Mesenchymal stem cell (in vitro differentiated cells and primary cell): Measurements from ENCODE around the gene AMIGO1.

ENCODE experiments used
- DNase-seq: peaks from one replicate; pipeline ENCODE4 v3.0.0-alpha.2; 2013
- H2AFZ ChIP-seq: one replicate; pipeline ENCODE4 v1.6.1; 2013; ENCODE audit warnings: low read depth, mild to moderate bottlenecking, control low read depth, inconsistent platforms, low read length, moderate library complexity
- H2AK5ac ChIP-seq: 2 replicates; pipeline ENCODE4 v1.6.1; 2013; ENCODE audit warnings: low read length, moderate library complexity, mild to moderate bottlenecking, inconsistent platforms; ENCODE audit not compliant: severe bottlenecking
- H2BK120ac ChIP-seq: one replicate; pipeline ENCODE4 v1.6.1; 2013; ENCODE audit warnings: low read depth, mild to moderate bottlenecking, inconsistent platforms, low read length, moderate library complexity
- H2BK12ac ChIP-seq, 2 experiments: one replicate each; pipeline ENCODE4 v1.6.1; 2013; ENCODE audit warnings: inconsistent platforms in 2 of 2, low read length in 2 of 2, mild to moderate bottlenecking in 2 of 2, moderate library complexity in 2 of 2, control low read depth in 1 of 2
- H2BK15ac ChIP-seq: one replicate; pipeline ENCODE4 v1.6.1; 2013; ENCODE audit warnings: mild to moderate bottlenecking, low read depth, inconsistent platforms; ENCODE audit not compliant: poor library complexity, severe bottlenecking
- H2BK5ac ChIP-seq: 2 replicates; pipeline ENCODE4 v1.6.1; 2013; ENCODE audit warnings: low read depth, mild to moderate bottlenecking, low read length, control low read depth, inconsistent platforms; ENCODE audit not compliant: poor library complexity, severe bottlenecking
- H3K14ac ChIP-seq, 2 experiments: one replicate each; pipeline ENCODE4 v1.6.1; 2013; ENCODE audit warnings: inconsistent platforms in 2 of 2, low read length in 2 of 2, control low read depth in 1 of 2, mild to moderate bottlenecking in 1 of 2, moderate library complexity in 1 of 2
- H3K18ac ChIP-seq, 2 experiments: one replicate each; pipeline ENCODE4 v1.6.1; 2013; ENCODE audit warnings: inconsistent platforms in 2 of 2, low read length in 2 of 2, control low read depth in 1 of 2, low read depth in 1 of 2, mild to moderate bottlenecking in 1 of 2
- H3K23ac ChIP-seq, 2 experiments: one replicate each; pipeline ENCODE4 v1.6.1; 2013; ENCODE audit warnings: inconsistent platforms in 2 of 2, low read length in 2 of 2, mild to moderate bottlenecking in 2 of 2, moderate library complexity in 2 of 2, control low read depth in 1 of 2
- H3K27ac ChIP-seq: 2 replicates; pipeline ENCODE4 v1.5.1; 2013; ENCODE audit warnings: mild to moderate bottlenecking, moderate library complexity, low read length, control low read depth, inconsistent platforms; ENCODE audit not compliant: poor library complexity, severe bottlenecking
- H3K27me3 ChIP-seq, 2 experiments: 2 replicates each; pipeline versions ENCODE4 v1.6.1 to v1.7.0; 2013; ENCODE audit warnings: low read length in 2 of 2, mild to moderate bottlenecking in 2 of 2, moderate library complexity in 2 of 2, control low read depth in 1 of 2, inconsistent platforms in 1 of 2; ENCODE audit not compliant: control insufficient read depth in 1 of 2, insufficient read depth in 1 of 2
- H3K36me3 ChIP-seq, 2 experiments: 2 replicates each; pipeline versions ENCODE4 v1.6.1 to v1.7.0; 2013; ENCODE audit warnings: low read length in 2 of 2, control low read depth in 1 of 2, inconsistent platforms in 1 of 2, low read depth in 1 of 2, mild to moderate bottlenecking in 1 of 2; ENCODE audit not compliant: insufficient read depth in 2 of 2, control insufficient read depth in 1 of 2
- H3K4ac ChIP-seq, 2 experiments: one replicate each; pipeline ENCODE4 v1.6.1; 2013; ENCODE audit warnings: inconsistent platforms in 2 of 2, low read length in 2 of 2, mild to moderate bottlenecking in 2 of 2, moderate library complexity in 2 of 2, control low read depth in 1 of 2, low read depth in 1 of 2
- H3K4me1 ChIP-seq: 2 replicates; pipeline ENCODE4 v1.6.1; 2013; ENCODE audit warnings: low read depth, low read length, control low read depth; ENCODE audit not compliant: control insufficient read depth, insufficient read depth
- H3K4me2 ChIP-seq: 2 replicates; pipeline ENCODE4 v1.6.1; 2013; ENCODE audit warnings: low read length, mild to moderate bottlenecking, inconsistent platforms; ENCODE audit not compliant: poor library complexity, severe bottlenecking
- H3K4me3 ChIP-seq, 2 experiments: 2 replicates each; pipeline versions ENCODE4 v1.5.1 to v1.7.0; 2013; ENCODE audit warnings: low read length in 2 of 2, mild to moderate bottlenecking in 2 of 2, control low read depth in 1 of 2, low read depth in 1 of 2; ENCODE audit not compliant: insufficient read depth in 1 of 2
- H3K79me1 ChIP-seq: replicated peaks from 2 replicates; pipeline ENCODE4 v1.6.1; 2013; ENCODE audit warnings: mild to moderate bottlenecking, control low read depth, low read length, inconsistent platforms; ENCODE audit not compliant: poor library complexity, severe bottlenecking
- H3K9ac ChIP-seq: 2 replicates; pipeline ENCODE4 v1.7.0; 2013; ENCODE audit warnings: mild to moderate bottlenecking, low read length, moderate library complexity
- H3K9me3 ChIP-seq: 2 replicates; pipeline ENCODE4 v1.7.0; 2013; ENCODE audit warnings: mild to moderate bottlenecking, low read length; ENCODE audit not compliant: control insufficient read depth
- H4K8ac ChIP-seq: one replicate; pipeline ENCODE4 v1.6.1; 2013; ENCODE audit warnings: inconsistent platforms, mild to moderate bottlenecking, low read length, moderate library complexity
- H4K91ac ChIP-seq: one replicate; pipeline ENCODE4 v1.6.1; 2013; ENCODE audit warnings: mild to moderate bottlenecking, low read length, inconsistent platforms
- WGBS: methylation state at CpG from one replicate; pipeline ENCODE4 v1.1.7; 2013; ENCODE audit warnings: mixed read lengths; 5-methylcytosine and 5-hydroxymethylcytosine counted together

AMIGO1 gene

GRCh38 chr1:109521002-109521951 is 11.8 kb upstream of the AMIGO1 start:
- Histone ChIP-seq H3K36me3 (no peaks in the 10 kb centered on the region), H3K27ac (no peak overlapping the region), H3K79me1 (no peaks in the 10 kb centered on the region), H3K9ac (no peak overlapping the region), H3K4ac (no peak overlapping the region), H3K4me3 (no peak overlapping the region), H4K8ac (no peak overlapping the region), H3K14ac (peak overlapping the region in 1 of 2 experiments; percentile 28), H2BK12ac (no peak overlapping the region), H4K91ac (no peak overlapping the region), H3K4me1 (peaks cover 6% of the 10 kb centered on the region), H3K4me2 (no peak overlapping the region), H2BK120ac (no peak overlapping the region), H3K27me3 (peaks cover 18 to 31% of the 10 kb centered on the region in 2 experiments), H2BK15ac (no peak overlapping the region), H2AFZ (no peak overlapping the region), H2AK5ac (no peak overlapping the region), H2BK5ac (no peak overlapping the region), H3K18ac (no peak overlapping the region), H3K23ac (no peak overlapping the region), H3K9me3 (no peaks in the 10 kb centered on the region)
- DNase-seq = peak; percentile 13
- WGBS = 63% methylated on average over 14 of the region's 14 CpGs

- no peak overlapping the region for H3K4me3 ChIP-seq
- H2BK12ac ChIP-seq = no peak overlapping the region
- H3K36me3 ChIP-seq = no peaks in the 10 kb centered on the region
- no peak overlapping the region for H3K23ac ChIP-seq
- H3K4me1 ChIP-seq = peaks cover 6% of the 10 kb centered on the region
- no peaks in the 10 kb centered on the region for H3K9me3 ChIP-seq
- no peak overlapping the region for H4K8ac ChIP-seq
- 87% methylated on average over 5 of the region's 5 CpGs for WGBS
- no peak overlapping the region for H3K4ac ChIP-seq
- H3K27me3 ChIP-seq = peaks cover 11 to 22% of the 10 kb centered on the region in 2 experiments
- no peak overlapping the region for H4K91ac ChIP-seq
- H3K79me1 ChIP-seq = no peaks in the 10 kb centered on the region
- DNase-seq = no peak
- no peak overlapping the region for H3K9ac ChIP-seq
- H3K27ac ChIP-seq = no peak overlapping the region
- H2BK120ac ChIP-seq = no peak overlapping the region
- no peak overlapping the region for H3K18ac ChIP-seq
- H2BK15ac ChIP-seq = no peak overlapping the region
- H3K4me2 ChIP-seq = no peak overlapping the region
- H2BK5ac ChIP-seq = no peak overlapping the region
- no peak overlapping the region for H2AK5ac ChIP-seq
- H2AFZ ChIP-seq = no peak overlapping the region
- H3K14ac ChIP-seq = no peak overlapping the region
Measured at GRCh38 chr1:109517337-109517736, 7.8 kb upstream of the AMIGO1 start.

- no peak overlapping the region for H3K4ac ChIP-seq
- H3K27me3 ChIP-seq = peaks cover 8 to 22% of the 10 kb centered on the region in 2 experiments
- no peak overlapping the region for H3K14ac ChIP-seq
- H4K8ac ChIP-seq = no peak overlapping the region
- 80% methylated on average over 4 of the region's 5 CpGs for WGBS
- no peaks in the 10 kb centered on the region for H3K79me1 ChIP-seq
- no peak overlapping the region for H3K18ac ChIP-seq
- H2BK12ac ChIP-seq = no peak overlapping the region
- no peak overlapping the region for H3K23ac ChIP-seq
- H2AK5ac ChIP-seq = peak overlapping the region; percentile 14
- H2BK15ac ChIP-seq = no peak overlapping the region
- no peak overlapping the region for H3K27ac ChIP-seq
- H2BK5ac ChIP-seq = no peak overlapping the region
- no peak for DNase-seq
- H3K4me1 ChIP-seq = peaks cover 6% of the 10 kb centered on the region
- H2AFZ ChIP-seq = no peak overlapping the region
- H3K4me2 ChIP-seq = no peak overlapping the region
- H3K4me3 ChIP-seq = no peak overlapping the region
- no peaks in the 10 kb centered on the region for H3K36me3 ChIP-seq
- H3K9ac ChIP-seq = no peak overlapping the region
- H4K91ac ChIP-seq = no peak overlapping the region
- no peaks in the 10 kb centered on the region for H3K9me3 ChIP-seq
- H2BK120ac ChIP-seq = no peak overlapping the region
Measured at GRCh38 chr1:109516872-109517271, 7.3 kb upstream of the AMIGO1 start.

- Histone ChIP-seq H2AFZ (no peak overlapping the region), H3K18ac (no peak overlapping the region), H2BK12ac (no peak overlapping the region), H3K14ac (no peak overlapping the region), H3K27ac (no peak overlapping the region), H3K79me1 (no peaks in the 10 kb centered on the region), H2AK5ac (no peak overlapping the region), H4K8ac (no peak overlapping the region), H3K27me3 (peaks cover 18 to 22% of the 10 kb centered on the region in 2 experiments), H3K9ac (no peak overlapping the region), H2BK15ac (no peak overlapping the region), H3K23ac (no peak overlapping the region), H3K9me3 (no peaks in the 10 kb centered on the region), H3K4me3 (no peak overlapping the region), H3K4me1 (peaks cover 8% of the 10 kb centered on the region), H2BK5ac (no peak overlapping the region), H3K36me3 (no peaks in the 10 kb centered on the region), H3K4me2 (no peak overlapping the region), H3K4ac (no peak overlapping the region), H2BK120ac (no peak overlapping the region), H4K91ac (no peak overlapping the region)
- WGBS = 41% methylated on average over 3 of the region's 3 CpGs
- no peak for DNase-seq
Measured at GRCh38 chr1:109514846-109515245, 5.3 kb upstream of the AMIGO1 start.
